G401 (cell line): ENCODE measurements around the gene SNAI1. TPM values are rescaled to one million over a fixed set of nuclear protein-coding genes. Genes with fewer than 3 reads are reported as not detected.
A peak's percentile ranks its signal among the peaks of the same experiment; 100 is the strongest.
"Not testable (repeated sequence)": the region's sequence is repeated elsewhere in the genome, so short reads cannot be mapped to it uniquely, and the experiment has no call there.

Experiments
- DNase-seq: peaks from one replicate; pipeline ENCODE4 v3.0.0-alpha.2; 2015; ENCODE audit warnings: low spot score
- in situ Hi-C: cut with HindIII; loops from 2 replicates; pipeline ENCODE4 v1.10.0; 2016; ENCODE audit warnings: low sequenced_read_pairs, mixed read lengths
- total RNA-seq: library from RNA; depleted of rRNA; stranded (reverse); fragments of >200 nt; shearing (Covaris generic); gene quantifications from 2 replicates; pipeline ENCODE4 v1.2.3, GENCODE V29; 2014

Gene SNAI1
- total RNA-seq, 1 experiment from 2014 or later, result 7.5 TPM

DNA sequence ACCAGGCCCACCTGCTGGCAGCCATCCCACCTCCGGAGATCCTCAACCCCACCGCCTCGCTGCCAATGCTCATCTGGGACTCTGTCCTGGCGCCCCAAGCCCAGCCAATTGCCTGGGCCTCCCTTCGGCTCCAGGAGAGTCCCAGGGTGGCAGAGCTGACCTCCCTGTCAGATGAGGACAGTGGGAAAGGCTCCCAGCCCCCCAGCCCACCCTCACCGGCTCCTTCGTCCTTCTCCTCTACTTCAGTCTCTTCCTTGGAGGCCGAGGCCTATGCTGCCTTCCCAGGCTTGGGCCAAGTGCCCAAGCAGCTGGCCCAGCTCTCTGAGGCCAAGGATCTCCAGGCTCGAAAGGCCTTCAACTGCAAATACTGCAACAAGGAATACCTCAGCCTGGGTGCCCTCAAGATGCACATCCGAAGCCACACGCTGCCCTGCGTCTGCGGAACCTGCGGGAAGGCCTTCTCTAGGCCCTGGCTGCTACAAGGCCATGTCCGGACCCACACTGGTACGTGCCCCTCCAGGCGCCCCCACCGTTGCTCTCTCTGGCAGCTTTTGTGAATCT lies 1.1 kb downstream of the SNAI1 start:
- no peak for DNase-seq
- in situ Hi-C loops, result loop anchor here (10.0 kb wide), 1 partner anchor 171 kb away; the partner anchor contains the start of gene PEDS1

DNA sequence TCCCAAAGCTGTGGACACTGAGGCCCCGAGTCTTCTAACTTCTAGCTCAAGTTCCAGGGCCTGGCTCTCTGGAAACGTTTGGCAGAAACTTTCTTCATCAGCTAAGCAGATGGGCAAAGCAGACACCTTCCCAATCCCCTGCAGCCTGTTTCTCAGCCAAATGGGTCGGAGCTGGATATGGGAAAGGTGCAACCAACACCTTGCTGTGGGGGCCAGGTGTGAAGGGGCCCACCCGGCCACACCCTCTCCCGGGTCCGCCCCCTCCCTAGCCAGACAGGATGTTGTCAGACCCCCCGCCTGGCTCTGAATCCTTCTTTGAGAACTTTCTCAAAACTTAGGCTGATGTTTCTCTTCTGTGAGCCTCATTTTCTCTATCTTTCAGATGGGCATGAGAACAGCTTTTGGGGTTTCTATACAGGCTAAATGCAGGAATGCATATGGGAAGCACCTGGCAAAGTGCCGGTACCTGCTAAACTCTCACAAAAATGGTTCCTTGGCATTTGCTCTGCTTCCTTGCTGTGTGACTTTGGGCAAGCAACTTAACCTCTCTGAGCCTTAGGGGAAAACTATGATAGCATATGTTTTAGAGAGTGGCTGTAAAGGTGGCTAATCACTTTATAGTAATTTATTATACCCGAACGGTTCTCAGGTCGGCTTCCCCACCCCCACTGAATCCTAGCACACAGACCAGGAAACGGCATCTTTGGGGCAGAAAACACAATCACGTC lies 1.8 kb downstream of the SNAI1 start:
- in situ Hi-C loops, result loop anchor here (10.0 kb wide), 1 partner anchor 170 kb away; the partner anchor contains the start of gene PEDS1
- no peak for DNase-seq

DNA sequence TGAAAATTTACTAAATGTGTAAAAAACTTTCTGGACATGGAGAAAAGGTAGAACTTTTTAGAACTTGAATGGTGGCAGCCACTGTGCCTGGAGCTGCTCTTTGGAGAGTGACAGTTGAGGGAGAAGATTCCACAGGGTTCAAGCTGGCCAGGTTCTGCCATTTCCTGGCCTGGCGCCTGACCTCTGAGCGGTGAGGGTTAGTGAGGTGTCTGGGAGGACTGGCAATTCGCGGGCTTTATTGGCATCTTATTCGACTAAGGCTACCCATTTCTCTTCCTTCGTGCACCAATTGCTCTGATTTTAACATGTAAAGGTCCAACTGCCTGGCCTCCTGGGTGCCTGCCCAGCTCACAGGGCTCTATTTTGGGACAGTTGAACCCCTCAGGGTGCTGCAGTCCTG lies 2.4 kb downstream of the SNAI1 start:
- DNase-seq, result no peak
- in situ Hi-C loops, result loop anchor here (10.0 kb wide), 1 partner anchor 170 kb away; the partner anchor contains the start of gene PEDS1

- DNase-seq, result no peak
Observed at GRCh38 chr20:49985617-49986016, 2.8 kb downstream of the SNAI1 start.

GRCh38 chr20:49986049-49986448 lies 3.3 kb downstream of the SNAI1 start:
- no peak for DNase-seq
- in situ Hi-C loops, result loop anchor here (10.0 kb wide), 1 partner anchor 169 kb away; the partner anchor contains the start of gene PEDS1

More at GRCh38 chr20:49985617-49986016, 2.8 kb downstream of the SNAI1 start:
- in situ Hi-C loops, result loop anchor here (10.0 kb wide), 1 partner anchor 169 kb away; the partner anchor contains the start of gene PEDS1

DNA sequence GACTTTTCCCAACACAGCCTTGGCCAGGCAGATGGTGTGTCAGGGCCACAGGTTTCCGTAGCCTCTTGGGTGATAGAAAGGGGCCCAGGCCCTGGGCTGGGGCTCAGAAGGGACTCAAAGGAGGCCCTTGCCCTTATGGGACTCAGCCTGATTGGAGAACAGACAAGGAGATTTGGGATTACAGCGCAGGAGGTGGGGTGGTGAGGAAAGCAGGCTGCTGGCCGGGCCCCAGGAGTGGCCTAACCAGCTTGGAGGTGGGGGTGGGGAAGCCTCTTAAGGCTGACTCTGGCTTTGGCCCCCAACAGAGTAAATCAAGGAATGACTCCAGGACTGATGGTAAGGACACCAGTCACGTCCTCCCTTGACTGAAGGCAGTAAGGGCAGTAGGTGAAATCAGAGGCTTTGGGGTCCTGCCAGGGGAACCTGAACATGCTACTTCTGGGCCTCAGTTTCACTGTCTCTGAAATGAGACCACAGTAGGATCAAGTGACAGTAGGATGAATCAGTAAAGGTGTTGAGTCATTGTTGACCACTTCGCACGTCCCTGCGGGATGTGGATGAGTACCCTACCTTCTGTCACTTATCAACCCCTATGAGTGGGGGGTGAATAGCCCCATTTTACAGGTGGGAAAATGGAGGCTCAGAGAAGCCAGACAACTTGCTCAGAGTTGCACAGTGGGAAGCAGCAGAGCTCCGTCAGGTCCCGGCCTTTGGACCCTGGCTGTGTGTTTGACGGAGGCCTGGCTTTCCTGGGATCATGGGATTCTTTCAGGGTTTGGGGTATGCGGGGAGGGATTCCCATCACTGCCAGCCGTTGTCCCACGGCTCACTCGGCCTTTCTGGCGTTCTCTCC lies 4.5 kb downstream of the SNAI1 start:
- no peak for DNase-seq
- in situ Hi-C loops, result loop anchor here (10.0 kb wide), 1 partner anchor 168 kb away; the partner anchor contains the start of gene PEDS1

DNA sequence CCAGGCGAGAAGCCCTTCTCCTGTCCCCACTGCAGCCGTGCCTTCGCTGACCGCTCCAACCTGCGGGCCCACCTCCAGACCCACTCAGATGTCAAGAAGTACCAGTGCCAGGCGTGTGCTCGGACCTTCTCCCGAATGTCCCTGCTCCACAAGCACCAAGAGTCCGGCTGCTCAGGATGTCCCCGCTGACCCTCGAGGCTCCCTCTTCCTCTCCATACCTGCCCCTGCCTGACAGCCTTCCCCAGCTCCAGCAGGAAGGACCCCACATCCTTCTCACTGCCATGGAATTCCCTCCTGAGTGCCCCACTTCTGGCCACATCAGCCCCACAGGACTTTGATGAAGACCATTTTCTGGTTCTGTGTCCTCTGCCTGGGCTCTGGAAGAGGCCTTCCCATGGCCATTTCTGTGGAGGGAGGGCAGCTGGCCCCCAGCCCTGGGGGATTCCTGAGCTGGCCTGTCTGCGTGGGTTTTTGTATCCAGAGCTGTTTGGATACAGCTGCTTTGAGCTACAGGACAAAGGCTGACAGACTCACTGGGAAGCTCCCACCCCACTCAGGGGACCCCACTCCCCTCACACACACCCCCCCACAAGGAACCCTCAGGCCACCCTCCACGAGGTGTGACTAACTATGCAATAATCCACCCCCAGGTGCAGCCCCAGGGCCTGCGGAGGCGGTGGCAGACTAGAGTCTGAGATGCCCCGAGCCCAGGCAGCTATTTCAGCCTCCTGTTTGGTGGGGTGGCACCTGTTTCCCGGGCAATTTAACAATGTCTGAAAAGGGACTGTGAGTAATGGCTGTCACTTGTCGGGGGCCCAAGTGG lies 5.3 kb downstream of the SNAI1 start:
- DNase-seq, result no peak
- in situ Hi-C loops, result loop anchor here (10.0 kb wide), 1 partner anchor 167 kb away; the partner anchor contains the start of gene PEDS1

DNA sequence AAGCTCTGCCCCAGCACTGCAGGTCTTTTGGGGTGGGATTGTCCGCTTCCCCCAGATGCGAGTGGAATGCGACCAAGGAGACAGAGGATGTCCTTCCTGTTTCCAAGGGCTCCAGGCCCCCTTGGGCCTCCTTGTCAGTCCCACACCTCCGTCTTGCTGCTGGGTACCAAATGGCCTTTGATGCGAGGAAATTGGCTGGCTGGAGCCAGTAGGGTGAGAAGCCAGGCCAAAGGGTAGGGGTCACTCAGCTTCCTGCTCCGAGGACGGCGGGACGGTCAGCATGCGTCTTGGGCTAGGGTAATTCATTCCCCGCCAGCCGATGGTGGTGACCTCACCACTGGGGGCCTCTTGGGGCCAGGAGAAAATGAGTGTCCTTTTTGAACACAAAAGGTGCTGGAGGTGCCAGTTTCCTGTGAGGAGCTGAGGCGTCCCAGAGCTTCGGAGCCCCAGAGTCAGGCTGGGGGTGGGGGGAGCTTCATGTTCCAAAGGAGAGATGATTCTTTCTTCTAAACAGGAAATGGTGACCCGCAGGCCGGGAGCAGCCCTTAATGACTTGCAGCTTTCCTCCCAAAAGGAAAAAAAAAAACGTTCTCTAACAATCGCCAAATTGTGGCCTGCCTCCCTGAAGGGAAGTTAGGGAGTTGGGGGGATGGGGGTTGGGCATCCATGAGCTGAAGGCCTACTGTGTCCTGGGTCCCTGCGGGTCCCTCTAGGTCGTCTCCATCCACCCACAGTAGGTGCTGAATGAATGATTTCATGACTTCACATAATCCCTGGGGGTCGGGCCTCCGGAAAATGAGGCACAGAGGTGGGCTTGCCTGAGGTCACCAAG lies 6.7 kb downstream of the SNAI1 start:
- DNase-seq, result peak; percentile 56
- in situ Hi-C loops, result loop anchor here (10.0 kb wide), 1 partner anchor 165 kb away; the partner anchor contains the start of gene PEDS1

GRCh38 chr20:49990271-49990720 lies 7.5 kb downstream of the SNAI1 start:
- DNase-seq, result peak; percentile 21
- in situ Hi-C loops, result no loop called here

- no peak for DNase-seq
- in situ Hi-C loops, result no loop called here
Observed at GRCh38 chr20:49993301-49993751, 10.5 kb downstream of the SNAI1 start.

GRCh38 chr20:49995586-49995985 lies 12.8 kb downstream of the SNAI1 start:
- DNase-seq, result no peak
- in situ Hi-C loops, result no loop called here

DNA sequence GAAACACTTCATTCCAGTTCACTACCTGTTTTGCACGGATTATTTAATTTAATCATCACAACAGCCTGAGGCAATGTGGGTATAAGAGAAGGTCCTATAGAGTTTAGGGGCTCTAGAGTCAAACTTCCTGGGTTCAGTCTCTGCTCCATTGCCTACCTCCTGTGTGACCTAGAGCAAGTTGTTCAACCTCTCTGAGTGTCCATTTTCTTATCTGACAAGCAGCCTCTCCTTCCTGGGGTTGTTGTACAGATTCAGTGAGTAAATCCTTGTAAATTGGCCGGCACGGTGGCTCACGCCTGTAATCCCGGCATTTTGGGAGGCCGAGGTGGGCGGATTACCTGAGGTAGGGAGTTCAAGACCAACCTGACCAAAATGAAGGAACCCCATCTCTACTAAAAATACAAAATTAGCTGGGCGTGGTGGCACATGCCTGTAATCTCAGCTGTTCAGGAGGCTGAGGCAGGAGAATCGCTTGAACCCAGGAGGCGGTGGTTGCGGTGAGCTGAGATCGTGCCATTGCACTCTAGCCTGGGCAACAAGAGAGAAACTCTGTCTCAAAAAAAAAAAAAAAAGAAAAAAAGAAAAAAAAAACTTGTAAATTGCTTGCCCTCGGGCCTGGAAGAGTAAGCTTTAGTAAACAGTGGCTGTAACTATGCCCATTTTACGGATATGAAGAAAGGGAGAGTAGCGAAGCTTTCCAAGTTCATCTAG lies 15.9 kb downstream of the SNAI1 start:
- in situ Hi-C loops, DNase-seq: not testable (repeated sequence)

DNA sequence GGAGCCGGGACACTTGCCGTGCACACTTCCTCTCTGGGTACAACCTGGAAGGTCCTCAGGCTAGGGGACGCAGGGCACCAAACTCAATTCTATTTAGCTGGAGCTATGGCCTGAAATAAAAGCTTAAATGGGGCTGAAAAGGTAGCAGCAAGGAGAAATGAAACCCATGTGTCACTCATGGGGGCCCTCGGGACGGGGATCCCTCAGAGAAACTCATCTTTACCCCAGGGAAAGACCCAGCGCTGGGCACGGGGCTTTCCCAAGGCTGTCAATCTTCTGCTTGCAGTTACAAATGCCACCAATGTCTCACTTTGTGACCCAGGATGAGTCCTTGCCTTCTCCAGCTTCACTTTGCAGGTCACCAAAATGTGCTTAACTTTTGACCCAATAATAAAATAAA lies 16.5 kb downstream of the SNAI1 start:
- no peak for DNase-seq
- in situ Hi-C loops, result no loop called here

- in situ Hi-C loops, DNase-seq: not testable (repeated sequence)
Observed at GRCh38 chr20:50000548-50001222, 17.9 kb downstream of the SNAI1 start.

- DNase-seq, result no peak
- in situ Hi-C loops, result no loop called here
Observed at GRCh38 chr20:50001784-50002311, 19.1 kb downstream of the SNAI1 start.

- no peak for DNase-seq
- in situ Hi-C loops, result no loop called here
Observed at GRCh38 chr20:50003253-50003656, 20.5 kb downstream of the SNAI1 start.
